ENCODE measurements around the gene IBA57.

The IBA57 gene

DNA sequence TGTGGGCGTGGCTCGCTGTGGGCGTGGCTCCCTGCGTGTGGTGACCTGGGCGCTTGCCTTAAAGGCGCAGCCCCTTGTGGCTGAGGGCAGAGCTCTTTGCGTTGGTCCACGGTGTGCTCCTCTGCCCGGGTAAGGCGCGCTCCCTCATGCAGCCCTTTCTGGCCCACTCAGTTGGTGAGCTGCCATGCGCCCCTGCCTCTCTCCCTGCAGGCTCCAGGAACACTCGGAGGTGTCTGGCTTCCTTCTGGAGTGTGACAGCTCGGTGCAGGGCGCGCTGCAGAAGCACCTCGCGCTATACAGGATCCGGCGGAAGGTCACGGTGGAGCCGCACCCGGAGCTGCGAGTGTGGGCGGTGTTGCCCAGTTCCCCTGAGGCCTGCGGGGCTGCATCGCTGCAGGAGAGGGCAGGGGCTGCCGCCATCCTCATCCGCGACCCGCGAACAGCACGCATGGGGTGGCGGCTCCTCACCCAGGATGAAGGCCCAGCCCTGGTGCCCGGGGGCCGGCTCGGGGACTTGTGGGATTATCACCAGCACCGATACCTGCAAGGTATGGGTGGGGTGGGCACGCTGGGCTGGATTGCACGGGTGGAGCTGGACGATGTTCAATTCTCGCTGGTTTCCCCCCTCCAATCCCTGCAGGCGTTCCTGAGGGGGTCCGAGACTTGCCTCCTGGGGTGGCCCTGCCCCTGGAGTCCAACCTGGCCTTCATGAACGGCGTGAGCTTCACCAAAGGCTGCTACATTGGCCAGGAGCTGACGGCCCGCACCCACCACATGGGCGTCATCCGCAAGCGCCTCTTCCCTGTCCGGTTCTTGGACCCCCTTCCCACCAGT, 9.1 kb downstream of the IBA57 start:
- peak in 1 of 2 donors; percentile 22 for DNase-seq (ENCODE audit: low read depth in 2 of 2)
- TF ChIP-seq, protein P1, sequence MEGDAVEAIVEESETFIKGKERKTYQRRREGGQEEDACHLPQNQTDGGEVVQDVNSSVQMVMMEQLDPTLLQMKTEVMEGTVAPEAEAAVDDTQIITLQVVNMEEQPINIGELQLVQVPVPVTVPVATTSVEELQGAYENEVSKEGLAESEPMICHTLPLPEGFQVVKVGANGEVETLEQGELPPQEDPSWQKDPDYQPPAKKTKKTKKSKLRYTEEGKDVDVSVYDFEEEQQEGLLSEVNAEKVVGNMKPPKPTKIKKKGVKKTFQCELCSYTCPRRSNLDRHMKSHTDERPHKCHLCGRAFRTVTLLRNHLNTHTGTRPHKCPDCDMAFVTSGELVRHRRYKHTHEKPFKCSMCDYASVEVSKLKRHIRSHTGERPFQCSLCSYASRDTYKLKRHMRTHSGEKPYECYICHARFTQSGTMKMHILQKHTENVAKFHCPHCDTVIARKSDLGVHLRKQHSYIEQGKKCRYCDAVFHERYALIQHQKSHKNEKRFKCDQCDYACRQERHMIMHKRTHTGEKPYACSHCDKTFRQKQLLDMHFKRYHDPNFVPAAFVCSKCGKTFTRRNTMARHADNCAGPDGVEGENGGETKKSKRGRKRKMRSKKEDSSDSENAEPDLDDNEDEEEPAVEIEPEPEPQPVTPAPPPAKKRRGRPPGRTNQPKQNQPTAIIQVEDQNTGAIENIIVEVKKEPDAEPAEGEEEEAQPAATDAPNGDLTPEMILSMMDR (IDR thresholded peaks at IDR 0.05; ENCODE audit: low read depth, low read length) = no peak
- H3K4me3 ChIP-seq (replicated peaks in 1 of 2; ENCODE audit: low read depth in 2 of 2, low read length in 2 of 2) = no peak overlapping the region

DNA sequence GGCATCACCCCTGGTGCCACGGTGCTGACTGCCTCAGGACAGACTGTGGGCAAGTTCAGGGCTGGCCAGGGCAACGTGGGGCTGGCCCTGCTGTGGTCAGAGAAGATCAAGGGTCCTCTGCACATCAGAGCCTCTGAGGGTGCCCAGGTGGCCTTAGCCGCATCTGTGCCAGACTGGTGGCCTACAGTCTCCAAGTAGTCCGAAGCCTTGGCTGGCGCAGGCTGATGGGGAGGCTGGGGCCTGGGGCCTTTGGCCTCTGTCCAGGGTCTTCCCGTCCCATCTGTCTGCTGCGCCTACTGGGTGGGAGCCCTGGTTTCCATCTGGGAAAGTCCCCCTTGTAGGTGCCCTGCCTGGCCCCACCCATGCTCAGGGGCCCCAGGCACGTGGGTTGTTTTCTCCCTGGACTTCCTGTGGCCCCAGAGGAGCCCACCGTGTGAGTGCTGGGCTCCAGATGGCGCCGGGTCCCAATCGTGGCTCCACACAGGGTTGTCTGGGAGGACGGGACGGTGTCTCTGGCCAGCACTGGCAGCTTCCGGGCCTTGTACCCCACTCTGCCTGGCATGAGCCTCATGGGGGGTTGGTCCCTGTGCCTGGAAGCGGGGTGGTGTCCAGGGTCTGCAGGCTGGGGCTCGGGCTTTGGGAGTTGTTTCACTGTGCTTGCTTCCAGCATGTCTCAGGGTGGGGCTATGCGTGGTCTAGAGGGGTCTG, 9.9 kb downstream of the IBA57 start:
- DNase-seq (ENCODE audit: low read depth in 2 of 2) = no peak
- TF ChIP-seq, protein P1 (IDR thresholded peaks at IDR 0.05; ENCODE audit: low read depth, low read length) = no peak
- H3K4me3 ChIP-seq (replicated peaks in 1 of 2; ENCODE audit: low read depth in 2 of 2, low read length in 2 of 2) = no peak overlapping the region

DNA sequence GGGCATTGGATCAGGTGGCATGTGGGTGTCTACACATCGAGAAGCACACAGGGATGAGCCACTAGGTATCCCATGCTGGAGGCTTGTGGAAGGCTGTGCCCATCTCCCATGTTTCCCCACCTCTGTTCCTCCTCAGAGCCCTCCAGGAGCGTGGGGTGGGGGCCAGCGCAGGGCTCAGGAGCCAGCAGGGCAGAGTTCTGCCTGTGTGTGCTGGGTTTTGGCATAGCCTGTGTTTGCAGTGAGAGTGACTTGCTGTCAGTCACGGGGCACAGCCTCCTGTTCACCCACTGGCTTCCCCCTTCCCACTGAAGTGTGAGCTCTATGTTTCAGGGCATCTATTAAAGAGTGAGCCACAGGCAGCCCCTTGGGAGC, 10.4 kb downstream of the IBA57 start:
- TF ChIP-seq, protein P1 (IDR thresholded peaks at IDR 0.05; ENCODE audit: low read depth, low read length) = no peak
- DNase-seq (ENCODE audit: low read depth in 2 of 2) = no peak
- H3K4me3 ChIP-seq (replicated peaks in 1 of 2; ENCODE audit: low read depth in 2 of 2, low read length in 2 of 2) = no peak overlapping the region

DNA sequence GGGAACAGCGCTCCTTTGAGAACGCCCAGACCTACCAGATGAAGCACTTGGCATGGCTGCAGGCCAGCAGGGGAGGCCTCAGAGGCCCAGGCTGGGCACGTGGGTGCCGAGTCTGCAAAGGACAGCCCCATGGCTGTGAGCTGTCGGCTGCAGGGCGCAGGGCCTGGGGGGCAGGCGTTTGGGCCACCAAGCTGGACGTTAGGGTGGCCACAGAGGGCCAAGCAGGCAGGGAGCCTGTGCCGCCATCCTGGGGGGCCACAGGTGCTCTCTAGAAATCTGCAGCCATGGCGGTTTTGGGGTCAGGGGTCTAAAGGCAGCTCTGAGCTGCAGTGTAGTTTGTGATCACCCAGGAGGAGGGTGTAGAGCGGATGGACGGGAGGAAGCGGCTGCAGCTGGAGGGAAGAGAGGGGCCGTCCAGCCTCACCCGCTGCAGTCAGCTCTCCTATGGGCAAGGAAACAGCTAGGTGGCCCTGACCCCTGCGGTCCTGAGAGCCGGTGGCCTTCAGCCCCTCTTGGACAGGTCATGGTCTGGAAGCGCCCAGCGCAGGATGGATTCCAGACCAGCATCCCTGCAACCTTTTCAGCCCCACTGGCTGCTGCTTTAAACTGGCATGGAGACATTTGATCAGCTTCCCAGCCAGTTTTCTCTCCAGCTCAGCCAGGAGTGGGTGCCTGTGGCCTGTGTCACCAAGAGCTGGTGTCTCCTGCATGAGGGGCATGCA, 11.0 kb downstream of the IBA57 start:
- no peak overlapping the region for H3K4me3 ChIP-seq (replicated peaks in 1 of 2; ENCODE audit: low read depth in 2 of 2, low read length in 2 of 2)
- TF ChIP-seq, protein P1 (IDR thresholded peaks at IDR 0.05; ENCODE audit: low read depth, low read length) = no peak
- no peak for DNase-seq (ENCODE audit: low read depth in 2 of 2)

DNA sequence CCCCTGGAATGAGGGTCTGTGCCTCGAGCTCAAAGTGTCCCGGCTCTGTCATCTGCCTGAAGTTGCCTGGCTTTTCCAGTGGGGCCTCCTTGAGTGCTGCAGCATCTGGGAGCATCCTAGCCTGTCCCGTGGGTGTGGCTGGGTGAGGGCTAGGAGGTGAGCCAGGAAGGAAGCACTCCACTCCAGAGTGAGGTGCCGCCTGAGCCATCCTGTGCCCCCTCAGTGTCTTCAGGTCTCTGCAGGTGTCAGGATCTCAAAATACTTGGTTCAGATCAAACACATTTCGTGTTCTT, 11.5 kb downstream of the IBA57 start:
- no peak overlapping the region for H3K4me3 ChIP-seq (replicated peaks in 1 of 2; ENCODE audit: low read depth in 2 of 2, low read length in 2 of 2)
- no peak for DNase-seq (ENCODE audit: low read depth in 2 of 2)
- TF ChIP-seq, protein P1 (IDR thresholded peaks at IDR 0.05; ENCODE audit: low read depth, low read length) = no peak

DNA sequence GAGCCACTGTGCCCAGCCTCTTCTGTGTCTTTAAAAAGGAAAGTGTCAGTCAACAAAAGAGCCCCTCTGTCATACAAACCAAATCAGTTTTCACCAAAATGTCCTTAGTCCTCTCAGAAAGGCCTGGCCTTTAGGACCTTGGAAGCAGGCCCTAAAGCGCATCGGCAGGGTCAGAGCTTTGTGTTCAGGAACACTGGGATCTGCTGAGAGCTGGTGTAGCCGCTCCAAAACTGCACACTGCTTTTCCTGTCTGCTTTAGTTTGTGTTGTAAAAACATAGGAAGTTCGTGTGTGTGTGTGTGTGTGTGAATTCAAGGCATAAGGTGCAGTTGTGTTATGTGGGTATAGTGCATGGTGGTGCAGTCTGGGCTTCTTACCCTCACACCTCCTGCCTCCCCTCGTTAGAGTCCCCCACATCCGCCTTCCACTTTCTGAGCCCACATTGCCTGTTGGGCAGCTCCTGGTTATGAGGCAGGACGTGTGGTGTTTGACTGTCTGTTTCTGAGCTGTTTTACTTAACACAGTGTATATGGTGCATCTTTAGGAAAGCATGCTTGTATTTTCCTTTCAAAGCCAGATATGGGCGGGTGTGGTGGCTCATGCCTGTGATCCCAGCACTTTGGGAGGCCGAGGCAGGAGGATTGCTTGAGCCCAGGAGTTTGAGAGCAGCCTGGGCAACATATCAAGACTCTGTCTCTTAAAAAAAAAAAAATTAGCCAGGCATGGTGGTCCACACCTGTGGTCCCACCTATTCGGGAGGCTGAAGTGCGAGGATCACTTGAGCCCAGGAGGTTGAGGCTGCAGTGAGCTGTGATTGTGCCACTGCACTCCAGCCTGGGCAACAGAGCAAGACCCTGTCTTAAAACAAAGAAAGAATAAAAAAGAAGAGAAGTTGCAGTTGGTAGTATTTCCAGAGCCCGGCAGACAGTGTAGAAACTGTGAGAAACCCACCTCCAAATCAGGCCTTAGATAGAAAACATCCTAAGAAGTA, 12.4 kb downstream of the IBA57 start:
- H3K4me3 ChIP-seq (replicated peaks in 1 of 2; ENCODE audit: low read depth in 2 of 2, low read length in 2 of 2) = no peak overlapping the region
- DNase-seq (ENCODE audit: low read depth in 2 of 2) = no peak
- TF ChIP-seq, protein P1 (IDR thresholded peaks at IDR 0.05; ENCODE audit: low read depth, low read length) = no peak
